Osteoblast (primary cell): ENCODE data around the gene PAM. TPM values are rescaled to one million over a fixed set of nuclear protein-coding genes. Genes with fewer than 3 reads are reported as not detected.

Source experiments
- DNase-seq: peaks from one replicate; pipeline ENCODE4 v3.0.0; 2011; ENCODE audit warnings: low spot score, mixed read lengths; ENCODE audit not compliant: insufficient read length; ENCODE audit errors: missing footprints
- H2AFZ ChIP-seq: 2 replicates; pipeline ENCODE4 v1.6.0; 2011; ENCODE audit warnings: mild to moderate bottlenecking, low read length
- H3K27ac ChIP-seq: 2 replicates; pipeline ENCODE4 v1.5.1; 2011; ENCODE audit warnings: mild to moderate bottlenecking, low read depth, low read length, moderate library complexity
- H3K27me3 ChIP-seq: 2 replicates; pipeline ENCODE4 v1.6.0; 2012; ENCODE audit warnings: mild to moderate bottlenecking, control low read depth, inconsistent platforms, low read length, moderate library complexity; ENCODE audit not compliant: insufficient read depth
- H3K36me3 ChIP-seq: 2 replicates; pipeline ENCODE4 v1.5.1; 2011; ENCODE audit warnings: mild to moderate bottlenecking, low read length, control low read depth, moderate library complexity; ENCODE audit not compliant: insufficient read depth
- H3K4me1 ChIP-seq: 2 replicates; pipeline ENCODE4 v1.5.1; 2011; ENCODE audit warnings: mild to moderate bottlenecking, low read length, control low read depth, moderate library complexity; ENCODE audit not compliant: insufficient read depth
- H3K4me2 ChIP-seq: 2 replicates; pipeline ENCODE4 v1.6.0; 2011; ENCODE audit warnings: mild to moderate bottlenecking, low read length; ENCODE audit not compliant: insufficient read depth
- H3K4me3 ChIP-seq: fragments of 200-600 bp; sonication (generic); 3 replicates; pipeline ENCODE4 v1.5.1; 2012; ENCODE audit warnings: mild to moderate bottlenecking, low read length, inconsistent platforms; ENCODE audit not compliant: insufficient read depth
- H3K79me2 ChIP-seq: 2 replicates; pipeline ENCODE4 v1.6.0; 2012; ENCODE audit warnings: mild to moderate bottlenecking, low read length, control low read depth, inconsistent platforms; ENCODE audit not compliant: insufficient read depth
- H3K9me3 ChIP-seq: 2 replicates; pipeline ENCODE4 v1.5.1; 2011; ENCODE audit warnings: low read depth, low read length, control low read depth
- H4K20me1 ChIP-seq: 2 replicates; pipeline ENCODE4 v1.6.0; 2012; ENCODE audit warnings: mild to moderate bottlenecking, low read length, control low read depth; ENCODE audit not compliant: insufficient read depth
- CTCF ChIP-seq: IDR thresholded peaks from 2 replicates; pipeline ENCODE4 v1.5.1; 2011; ENCODE audit warnings: mild to moderate bottlenecking, low read depth, low read length, moderate library complexity; ENCODE audit errors: extremely low read depth
- total RNA-seq: library from RNA; depleted of rRNA; stranded (reverse); fragments of >200 nt; gene quantifications from 2 replicates; pipeline ENCODE4 v1.2.3, GENCODE V29; 2012

PAM gene
- total RNA-seq, 1 donor = 248 TPM

- H3K4me1 ChIP-seq = peaks cover 13% of the 10 kb centered on the region
- H3K79me2 ChIP-seq = no peaks in the 10 kb centered on the region
- no peaks in the 10 kb centered on the region for H4K20me1 ChIP-seq
- H2AFZ ChIP-seq = no peak overlapping the region
- H3K4me2 ChIP-seq = no peak overlapping the region
- TF ChIP-seq CTCF = no peak
- no peak for DNase-seq
- H3K4me3 ChIP-seq = no peak overlapping the region
- H3K36me3 ChIP-seq = no peaks in the 10 kb centered on the region
- no peak overlapping the region for H3K27ac ChIP-seq
- no peaks in the 10 kb centered on the region for H3K27me3 ChIP-seq
- no peaks in the 10 kb centered on the region for H3K9me3 ChIP-seq
Measured at GRCh38 chr5:102927007-102927406, 171.9 kb downstream of the PAM start.

GRCh38 chr5:102930244-102930643 is 175.1 kb downstream of the PAM start:
- TF ChIP-seq CTCF = no peak
- no peaks in the 10 kb centered on the region for H3K36me3 ChIP-seq
- no peak for DNase-seq

GRCh38 chr5:102931085-102931725 is 176.1 kb downstream of the PAM start:
- no peak overlapping the region for H3K4me3 ChIP-seq
- TF ChIP-seq CTCF = no peak
- H3K4me2 ChIP-seq = no peak overlapping the region
- no peaks in the 10 kb centered on the region for H4K20me1 ChIP-seq
- H3K27me3 ChIP-seq = no peaks in the 10 kb centered on the region
- DNase-seq = no peak
- no peak overlapping the region for H3K27ac ChIP-seq
- H3K4me1 ChIP-seq = no peaks in the 10 kb centered on the region
- H3K79me2 ChIP-seq = no peaks in the 10 kb centered on the region
- H3K36me3 ChIP-seq = no peaks in the 10 kb centered on the region
- H3K9me3 ChIP-seq = no peaks in the 10 kb centered on the region
- H2AFZ ChIP-seq = no peak overlapping the region

More at GRCh38 chr5:102930244-102930643, 175.1 kb downstream of the PAM start:
- H3K27me3 ChIP-seq = no peaks in the 10 kb centered on the region
- no peak overlapping the region for H3K27ac ChIP-seq
- H4K20me1 ChIP-seq = no peaks in the 10 kb centered on the region
- no peaks in the 10 kb centered on the region for H3K4me1 ChIP-seq
- no peaks in the 10 kb centered on the region for H3K9me3 ChIP-seq
- no peaks in the 10 kb centered on the region for H3K79me2 ChIP-seq
- no peak overlapping the region for H3K4me3 ChIP-seq
- no peak overlapping the region for H3K4me2 ChIP-seq
- no peak overlapping the region for H2AFZ ChIP-seq

GRCh38 chr5:102932781-102933180 is 177.7 kb downstream of the PAM start:
- DNase-seq = no peak
- Histone ChIP-seq H3K9me3 (no peaks in the 10 kb centered on the region), H3K4me2 (no peak overlapping the region), H3K27me3 (no peaks in the 10 kb centered on the region), H3K36me3 (no peaks in the 10 kb centered on the region), H3K4me1 (no peaks in the 10 kb centered on the region), H3K79me2 (no peaks in the 10 kb centered on the region), H3K4me3 (no peak overlapping the region), H3K27ac (no peak overlapping the region), H4K20me1 (no peaks in the 10 kb centered on the region), H2AFZ (no peak overlapping the region)
- TF ChIP-seq CTCF = no peak
